Stromal cell of bone marrow (primary cell): ENCODE results near the gene PDGFD.
A peak's percentile ranks its signal among the peaks of the same experiment; 100 is the strongest.

Experiments
- DNase-seq: peaks from one replicate; pipeline ENCODE4 v3.0.0-alpha.2; 2012; ENCODE audit warnings: low read depth

The PDGFD gene

GRCh38 chr11:104000798-104001197 lies 163.1 kb downstream of the PDGFD start:
- peak; percentile 66 for DNase-seq

- DNase-seq, result no peak
Observed at GRCh38 chr11:103998826-103999508, 165.0 kb downstream of the PDGFD start.

GRCh38 chr11:103997082-103997481 lies 166.9 kb downstream of the PDGFD start:
- DNase-seq, result no peak

GRCh38 chr11:103995896-103996295 lies 168.1 kb downstream of the PDGFD start:
- DNase-seq, result no peak

- DNase-seq, result no peak
Observed at GRCh38 chr11:103994518-103994917, 169.4 kb downstream of the PDGFD start.

- DNase-seq, result no peak
Observed at GRCh38 chr11:103994094-103994493, 169.9 kb downstream of the PDGFD start.

- DNase-seq, result no peak
Observed at GRCh38 chr11:103993507-103993906, 170.4 kb downstream of the PDGFD start.

GRCh38 chr11:103988595-103988969 lies 175.4 kb downstream of the PDGFD start:
- no peak for DNase-seq

- DNase-seq, result no peak
Observed at GRCh38 chr11:103987629-103988594, 176.0 kb downstream of the PDGFD start.

GRCh38 chr11:103985041-103985440 lies 178.9 kb downstream of the PDGFD start:
- no peak for DNase-seq

- DNase-seq, result no peak
Observed at GRCh38 chr11:103980108-103980507, 183.8 kb downstream of the PDGFD start.

- DNase-seq, result no peak
Observed at GRCh38 chr11:103978616-103979595, 185.0 kb downstream of the PDGFD start.

GRCh38 chr11:103972013-103972412 lies 191.9 kb downstream of the PDGFD start:
- DNase-seq, result no peak

GRCh38 chr11:103970701-103971249 lies 193.2 kb downstream of the PDGFD start:
- no peak for DNase-seq

GRCh38 chr11:103968685-103969084 lies 195.3 kb downstream of the PDGFD start:
- DNase-seq, result no peak

GRCh38 chr11:103967985-103968384 lies 196.0 kb downstream of the PDGFD start:
- DNase-seq, result no peak

- no peak for DNase-seq
Observed at GRCh38 chr11:103964390-103964789, 199.6 kb downstream of the PDGFD start.

GRCh38 chr11:103963648-103964047 lies 200.3 kb downstream of the PDGFD start:
- no peak for DNase-seq

- no peak for DNase-seq
Observed at GRCh38 chr11:103961010-103961409, 202.9 kb downstream of the PDGFD start.

- DNase-seq, result no peak
Observed at GRCh38 chr11:103960108-103960507, 203.8 kb downstream of the PDGFD start.

- DNase-seq, result no peak
Observed at GRCh38 chr11:103959279-103959942, 204.5 kb downstream of the PDGFD start.
